Neural progenitor cell (in vitro differentiated cells): ENCODE results near the gene TAS2R30. TPM values are rescaled to one million over a fixed set of nuclear protein-coding genes. Genes with fewer than 3 reads are reported as not detected.

Source experiments
- DNase-seq: peaks from one replicate; pipeline ENCODE4 v3.0.0-alpha.2; 2016; ENCODE audit warnings: low spot score
- H2AFZ ChIP-seq: fragments of 200-600 bp; sonication (generic); replicated peaks from 2 replicates; pipeline ENCODE4 v1.6.1; 2016; ENCODE audit warnings: antibody characterized with exemption
- H3F3A ChIP-seq: fragments of 200-600 bp; sonication (generic); 2 replicates; pipeline ENCODE4 v1.6.1; 2016; ENCODE audit warnings: antibody characterized with exemption, low read depth
- H3K27ac ChIP-seq: fragments of 200-600 bp; sonication (generic); 2 replicates; pipeline ENCODE4 v1.5.1; 2016; ENCODE audit warnings: mild to moderate bottlenecking
- H3K27me3 ChIP-seq: fragments of 200-600 bp; sonication (generic); 2 replicates; pipeline ENCODE4 v1.6.1; 2016; ENCODE audit warnings: mild to moderate bottlenecking, moderate library complexity
- H3K36me3 ChIP-seq: fragments of 200-600 bp; sonication (generic); 2 replicates; pipeline ENCODE4 v1.5.1; 2016
- H3K4me1 ChIP-seq: fragments of 200-600 bp; sonication (generic); 2 replicates; pipeline ENCODE4 v1.6.1; 2016; ENCODE audit warnings: mixed run types
- H3K4me2 ChIP-seq: fragments of 200-600 bp; sonication (generic); 2 replicates; pipeline ENCODE4 v1.6.1; 2016
- H3K4me3 ChIP-seq: fragments of 200-600 bp; sonication (generic); 2 replicates; pipeline ENCODE4 v1.5.1; 2016
- H3K79me2 ChIP-seq: fragments of 200-600 bp; sonication (generic); 2 replicates; pipeline ENCODE4 v1.6.1; 2016; ENCODE audit warnings: low read depth
- H3K9ac ChIP-seq: fragments of 200-600 bp; sonication (generic); 2 replicates; pipeline ENCODE4 v1.6.1; 2016
- H3K9me3 ChIP-seq: fragments of 200-600 bp; sonication (generic); 2 replicates; pipeline ENCODE4 v1.5.1; 2016; ENCODE audit warnings: low read depth
- H4K20me1 ChIP-seq: fragments of 200-600 bp; sonication (generic); 2 replicates; pipeline ENCODE4 v1.6.1; 2016; ENCODE audit warnings: low read depth
- H3K27ac Mint-ChIP-seq: 3 replicates; pipeline ENCODE4 v1.8.0; 2021; ENCODE audit warnings: mixed read lengths
- H3K27me3 Mint-ChIP-seq: 2 replicates; pipeline ENCODE4 v1.8.0; 2022; ENCODE audit warnings: low read depth, mild to moderate bottlenecking, inconsistent platforms, moderate library complexity, mixed read lengths; ENCODE audit not compliant: insufficient read depth
- H3K36me3 Mint-ChIP-seq: 3 replicates; pipeline ENCODE4 v1.8.0; 2021; ENCODE audit warnings: mixed read lengths
- H3K4me1 Mint-ChIP-seq: 3 replicates; pipeline ENCODE4 v1.8.0; 2021; ENCODE audit warnings: mixed read lengths
- H3K4me3 Mint-ChIP-seq: 3 replicates; pipeline ENCODE4 v1.8.0; 2021; ENCODE audit warnings: mild to moderate bottlenecking, moderate library complexity, mixed read lengths
- H3K9me3 Mint-ChIP-seq: 3 replicates; pipeline ENCODE4 v1.8.0; 2020; ENCODE audit warnings: mixed read lengths
- CTCF ChIP-seq: fragments of 200-600 bp; sonication (generic); IDR thresholded peaks from 2 replicates; pipeline ENCODE4 v1.5.1; 2017; ENCODE audit warnings: antibody characterized with exemption, mild to moderate bottlenecking
- EZH2 ChIP-seq: fragments of 200-600 bp; sonication (generic); IDR thresholded peaks from 2 replicates; pipeline ENCODE4 v1.6.1; 2017; ENCODE audit warnings: antibody characterized with exemption, mild to moderate bottlenecking, moderate library complexity
- EZH2phosphoT487 ChIP-seq: fragments of 200-600 bp; sonication (generic); IDR thresholded peaks from 2 replicates; pipeline ENCODE4 v1.6.1; 2017; ENCODE audit warnings: antibody characterized with exemption
- total RNA-seq: library from RNA; depleted of rRNA; stranded (reverse); fragments of >200 nt; gene quantifications from 2 replicates; pipeline ENCODE4 v1.2.3, GENCODE V29; 2015; ENCODE audit warnings: low replicate concordance

TAS2R30 gene
- total RNA-seq, 1 donor from 2014 or later: 13.1 TPM

DNA sequence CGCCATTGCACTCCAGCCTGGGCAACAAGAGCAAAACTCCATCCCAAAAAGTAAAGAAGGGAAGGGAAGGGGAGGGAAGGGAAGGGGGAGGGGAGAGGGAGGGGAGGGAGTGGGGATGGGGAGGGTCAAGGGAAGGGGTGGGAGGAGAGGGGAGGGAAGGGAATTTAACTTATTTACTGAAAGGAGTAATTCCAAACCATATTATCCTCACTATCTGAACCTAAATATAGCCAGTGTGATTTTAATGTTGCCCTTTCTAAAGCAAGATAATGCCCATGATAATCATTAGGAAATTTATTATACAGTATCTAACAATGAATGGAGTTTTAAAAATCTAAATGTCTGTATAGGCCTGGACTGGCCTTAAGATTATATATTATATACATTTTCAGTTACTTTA lies 43.8 kb upstream of the TAS2R30 start:
- no peaks in the 10 kb centered on the region for H3K27me3 ChIP-seq
- Mint-ChIP-seq H3K27me3 (no peaks in the 10 kb centered on the region), H3K27ac (no peak overlapping the region), H3K4me1 (peaks cover under 1% of the 10 kb centered on the region), H3K9me3 (no peaks in the 10 kb centered on the region), H3K4me3 (no peak overlapping the region), H3K36me3 (peaks cover 7% of the 10 kb centered on the region)
- no peak overlapping the region for H3K4me3 ChIP-seq
- no peak overlapping the region for H3K9ac ChIP-seq
- no peak overlapping the region for H2AFZ ChIP-seq
- H3K4me2 ChIP-seq: no peak overlapping the region
- H3K36me3 ChIP-seq: no peaks in the 10 kb centered on the region
- no peaks in the 10 kb centered on the region for H4K20me1 ChIP-seq
- H3K4me1 ChIP-seq: peaks cover 10% of the 10 kb centered on the region
- H3F3A ChIP-seq: no peaks in the 10 kb centered on the region
- no peaks in the 10 kb centered on the region for H3K9me3 ChIP-seq
- no peak for DNase-seq
- TF ChIP-seq EZH2phosphoT487 (no peak), CTCF (no peak), EZH2 (no peak)
- H3K27ac ChIP-seq: no peak overlapping the region
- peaks cover 24% of the 10 kb centered on the region for H3K79me2 ChIP-seq

- H3K27me3 Mint-ChIP-seq: peaks cover 3% of the 10 kb centered on the region
- H3K79me2 ChIP-seq: peaks cover 65% of the 10 kb centered on the region
These were observed 39.6 kb upstream of the TAS2R30 start for GRCh38 chr12:11174022-11174421.

GRCh38 chr12:11171969-11172675 lies 37.7 kb upstream of the TAS2R30 start:
- Histone ChIP-seq H3K4me3 (peak overlapping the region; percentile 73), H2AFZ (peak overlapping the region; percentile 64), H3K36me3 (no peaks in the 10 kb centered on the region), H3K4me2 (peak overlapping the region; percentile 87), H3K27me3 (no peaks in the 10 kb centered on the region), H3K9me3 (no peaks in the 10 kb centered on the region), H3F3A (peaks cover 3% of the 10 kb centered on the region), H3K4me1 (peaks cover 34% of the 10 kb centered on the region), H3K27ac (peak overlapping the region; percentile 96), H3K9ac (peak overlapping the region; percentile 93), H4K20me1 (peaks cover 31% of the 10 kb centered on the region), H3K79me2 (peaks cover 84% of the 10 kb centered on the region)
- H3K9me3 Mint-ChIP-seq: no peaks in the 10 kb centered on the region
- DNase-seq: peak; percentile 22
- peak overlapping the region; percentile 99 for H3K4me3 Mint-ChIP-seq
- H3K4me1 Mint-ChIP-seq: peaks cover 25% of the 10 kb centered on the region
- no peak for TF ChIP-seq EZH2
- no peak for TF ChIP-seq CTCF
- H3K27ac Mint-ChIP-seq: peak overlapping the region; percentile 100
- H3K27me3 Mint-ChIP-seq: peaks cover 3% of the 10 kb centered on the region
- peaks cover 28% of the 10 kb centered on the region for H3K36me3 Mint-ChIP-seq

More at GRCh38 chr12:11174022-11174421, 39.6 kb upstream of the TAS2R30 start:
- Histone ChIP-seq H3K9me3 (no peaks in the 10 kb centered on the region), H3K4me1 (peaks cover 28% of the 10 kb centered on the region), H3K4me2 (no peak overlapping the region), H3K27me3 (no peaks in the 10 kb centered on the region), H3K27ac (no peak overlapping the region), H2AFZ (no peak overlapping the region), H4K20me1 (peaks cover 18% of the 10 kb centered on the region), H3K9ac (no peak overlapping the region), H3K36me3 (no peaks in the 10 kb centered on the region), H3K4me3 (no peak overlapping the region), H3F3A (peaks cover 3% of the 10 kb centered on the region)
- Mint-ChIP-seq H3K9me3 (no peaks in the 10 kb centered on the region), H3K4me1 (peaks cover 24% of the 10 kb centered on the region), H3K27ac (no peak overlapping the region), H3K36me3 (peaks cover 19% of the 10 kb centered on the region), H3K4me3 (no peak overlapping the region)
- no peak for DNase-seq
- TF ChIP-seq EZH2phosphoT487: no peak
